GM19467 (cell line): ENCODE measurements around the gene CKMT2.

ENCODE experiments used
- ATAC-seq: cut with Tn5 transposase; IDR thresholded peaks from one replicate; pipeline ENCODE4 v1.9.1; 2021; ENCODE audit warnings: mild to moderate bottlenecking, moderate library complexity; ENCODE audit not compliant: unreplicated experiment

Gene CKMT2

DNA sequence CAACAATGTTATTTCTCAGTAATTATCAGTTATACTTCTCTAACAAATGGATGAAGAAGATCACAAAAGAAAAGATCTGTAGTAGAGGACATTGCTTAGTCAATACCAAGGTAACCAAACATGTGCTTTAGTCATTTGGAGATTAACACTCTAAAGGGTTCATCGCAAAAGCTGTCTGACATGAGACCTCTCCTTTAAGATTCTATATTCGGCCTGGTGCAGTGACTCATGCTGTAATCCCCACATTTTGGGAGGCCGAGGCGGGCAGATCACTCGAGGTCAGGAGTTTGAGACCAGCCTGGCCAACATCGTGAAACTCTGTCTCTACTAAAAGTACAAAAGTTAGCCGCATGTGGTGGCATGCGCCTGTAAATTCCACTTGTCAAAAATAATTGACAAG is 18.3 kb upstream of the CKMT2 start:
- ATAC-seq = no peak

DNA sequence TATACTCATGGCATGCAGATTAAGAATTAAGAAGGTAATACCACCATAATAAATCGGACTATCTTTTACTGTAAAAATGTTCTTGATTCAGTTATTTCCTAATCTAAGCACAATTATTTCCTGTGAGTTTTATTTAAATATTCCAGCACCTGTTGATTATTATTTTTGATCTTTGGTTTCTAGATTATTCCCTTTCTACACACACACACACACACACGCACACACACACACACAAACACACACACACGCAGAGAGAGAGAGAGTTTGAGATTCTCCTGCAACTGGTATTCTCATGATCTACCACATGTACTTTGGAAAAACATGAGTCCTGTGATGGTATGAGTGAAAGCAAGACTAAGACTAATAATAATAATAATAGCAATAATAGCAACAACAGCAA is 17.0 kb upstream of the CKMT2 start:
- ATAC-seq = no peak

DNA sequence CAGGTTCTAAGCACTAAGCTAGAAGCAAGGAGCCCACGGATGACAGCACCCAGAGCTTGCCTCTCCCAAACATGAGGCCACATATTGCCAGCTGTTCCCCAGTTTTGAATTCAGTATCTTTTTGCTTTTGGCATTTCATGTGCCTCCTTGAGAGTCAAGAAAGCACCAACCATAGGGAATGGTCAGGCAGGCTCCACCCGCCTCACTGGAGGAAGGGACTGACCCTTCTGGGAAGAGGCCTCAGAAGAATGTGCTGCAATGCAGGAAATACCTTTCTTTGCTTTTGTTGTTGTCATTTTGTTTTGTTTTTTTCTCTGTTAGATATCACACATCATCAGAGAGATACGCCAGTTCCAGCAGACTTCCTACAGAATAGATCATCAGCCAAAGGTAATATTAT is 13.7 kb upstream of the CKMT2 start:
- ATAC-seq = no peak

DNA sequence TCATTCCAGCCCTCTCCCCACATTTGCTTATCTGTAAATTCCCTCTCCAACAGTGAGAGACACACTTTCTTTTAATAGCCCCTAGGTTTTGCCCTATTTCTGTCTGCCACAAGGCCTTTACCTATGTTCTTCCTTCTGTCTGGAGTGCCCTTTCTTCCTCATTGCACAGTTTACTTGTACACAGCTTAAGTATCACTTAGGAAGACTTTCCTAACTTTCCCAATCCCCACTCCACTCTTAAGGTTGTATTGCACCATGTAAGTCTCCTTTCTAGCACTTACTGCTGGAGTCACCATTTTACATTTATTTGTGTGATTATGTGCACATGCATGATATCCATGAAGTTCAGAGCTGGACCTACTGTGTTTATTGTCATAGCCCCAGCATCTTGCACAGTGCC is 10.8 kb upstream of the CKMT2 start:
- no peak for ATAC-seq

DNA sequence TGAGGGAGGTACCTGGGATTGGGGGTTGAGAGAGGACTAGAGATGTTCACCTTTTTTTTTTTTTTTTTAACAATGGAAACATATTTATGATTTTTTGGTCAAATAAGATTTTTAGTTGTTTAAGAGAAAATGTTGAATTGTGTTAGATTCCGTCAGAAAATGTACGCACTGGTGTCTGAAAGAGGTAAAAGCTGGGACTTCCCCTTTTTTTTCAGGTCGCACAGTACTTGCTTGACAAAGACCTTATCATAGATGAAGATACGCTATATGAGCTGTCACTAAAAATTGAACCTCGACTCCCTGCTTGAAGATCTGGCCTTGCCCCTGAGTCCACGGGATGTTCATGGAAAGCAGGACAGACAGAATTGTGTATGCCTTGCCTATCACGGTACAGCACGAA is 7.7 kb upstream of the CKMT2 start:
- ATAC-seq = no peak

DNA sequence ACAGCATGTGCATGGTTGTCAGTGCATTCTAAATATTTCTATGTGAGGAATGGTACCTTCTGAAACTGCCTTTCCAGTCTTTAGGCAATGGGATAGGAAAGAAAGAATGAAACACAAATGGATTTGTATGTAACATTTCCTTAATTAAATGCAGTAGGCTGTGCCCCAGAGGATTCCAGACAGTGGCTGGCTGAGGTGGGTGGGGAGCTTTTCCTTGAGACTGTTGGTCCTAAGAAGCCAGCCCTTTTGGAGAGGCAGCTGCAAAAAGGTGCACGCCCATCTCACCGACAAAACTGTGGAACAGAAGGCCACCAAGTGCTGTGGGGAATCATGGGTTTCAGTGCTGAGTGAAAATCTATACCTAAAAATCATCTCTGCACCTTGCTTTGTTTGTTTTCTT is 6.8 kb upstream of the CKMT2 start:
- no peak for ATAC-seq

DNA sequence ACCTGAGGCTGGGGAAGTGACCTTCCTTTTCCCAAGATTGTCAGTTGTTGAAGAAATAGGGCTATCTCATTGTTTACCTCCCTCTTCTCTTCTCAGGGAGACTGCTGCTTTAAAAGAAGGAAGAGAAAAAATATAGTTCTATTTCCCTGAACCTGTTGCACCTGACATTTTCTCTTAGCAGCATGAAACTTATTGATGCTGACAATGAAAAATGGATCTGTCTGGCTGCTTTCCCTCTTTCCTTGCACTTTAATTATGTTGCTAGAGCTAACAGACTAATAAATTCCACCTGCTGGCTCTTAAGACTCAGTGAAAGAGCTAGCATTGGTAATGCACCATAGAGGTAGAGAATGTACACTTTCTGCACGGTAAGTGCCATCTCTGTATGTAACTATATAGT is 6.2 kb upstream of the CKMT2 start:
- ATAC-seq = no peak

DNA sequence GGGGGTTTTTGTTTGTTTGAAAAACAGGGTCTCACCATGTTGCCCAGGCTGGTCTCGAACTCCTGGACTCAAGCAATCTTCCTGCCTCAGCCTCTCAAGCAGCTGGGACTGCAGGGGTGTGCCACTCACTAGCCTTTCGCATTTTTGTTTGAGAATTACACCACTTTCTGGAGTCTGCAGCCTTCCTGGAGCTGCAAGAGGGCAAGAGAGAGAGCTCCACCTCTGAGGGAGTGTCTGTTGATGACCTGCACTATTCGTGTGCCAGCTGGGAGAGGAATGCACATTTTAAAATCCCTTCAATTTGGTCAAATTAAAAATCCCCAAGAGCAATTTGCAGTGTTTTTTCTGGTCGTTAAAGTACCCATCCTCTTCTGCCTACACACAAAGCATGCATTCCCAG is 5.0 kb upstream of the CKMT2 start:
- no peak for ATAC-seq

DNA sequence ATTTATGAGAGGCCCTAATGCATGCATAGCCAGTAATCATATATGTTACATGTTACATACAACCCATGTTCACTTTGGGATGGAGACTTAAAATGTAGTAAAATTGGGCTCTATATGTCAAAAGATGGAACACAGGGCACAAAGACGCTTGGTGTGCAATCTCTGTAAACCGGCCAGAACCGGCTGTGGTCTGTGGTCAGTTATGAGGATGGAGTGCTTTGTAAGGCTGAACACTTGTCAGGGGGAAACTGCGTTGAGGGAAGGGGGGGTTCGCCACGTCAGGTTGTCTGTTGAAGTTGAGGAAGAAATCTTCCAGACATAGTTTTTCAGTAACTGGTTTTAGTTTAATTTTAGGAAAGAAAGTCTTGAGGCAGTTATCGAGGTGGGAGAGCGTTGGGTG is 2.7 kb upstream of the CKMT2 start:
- no peak for ATAC-seq

DNA sequence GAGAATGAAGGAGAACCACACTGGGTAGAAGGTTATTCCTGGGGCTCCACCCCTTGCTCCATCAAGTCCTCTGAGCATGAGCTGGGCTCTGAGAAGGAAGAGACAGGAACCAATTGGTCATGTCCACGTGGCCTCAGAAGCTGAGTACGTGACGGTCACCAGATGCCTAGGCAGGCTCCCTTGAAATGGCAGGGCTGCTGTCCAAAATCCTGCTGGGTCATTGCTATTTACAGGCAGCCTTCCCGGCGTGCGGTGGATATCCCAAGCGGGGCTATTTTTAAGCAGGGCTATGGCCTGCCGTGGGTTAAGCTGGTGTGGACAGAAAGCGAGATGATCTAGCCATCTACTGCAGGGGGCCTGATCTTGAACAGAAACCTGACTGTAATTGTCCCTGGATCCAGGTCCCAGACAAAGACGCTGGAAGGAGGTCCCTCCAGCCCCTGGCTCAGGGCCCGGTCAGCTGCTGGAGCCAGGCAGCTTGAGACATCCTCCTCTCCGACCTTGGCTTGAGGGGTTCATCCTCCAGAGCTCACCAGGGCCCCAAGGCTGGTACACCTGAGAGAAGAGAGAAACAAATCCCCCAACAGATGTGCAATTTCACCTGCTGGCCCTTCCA is 550 bp upstream of the CKMT2 start:
- ATAC-seq = no peak

DNA sequence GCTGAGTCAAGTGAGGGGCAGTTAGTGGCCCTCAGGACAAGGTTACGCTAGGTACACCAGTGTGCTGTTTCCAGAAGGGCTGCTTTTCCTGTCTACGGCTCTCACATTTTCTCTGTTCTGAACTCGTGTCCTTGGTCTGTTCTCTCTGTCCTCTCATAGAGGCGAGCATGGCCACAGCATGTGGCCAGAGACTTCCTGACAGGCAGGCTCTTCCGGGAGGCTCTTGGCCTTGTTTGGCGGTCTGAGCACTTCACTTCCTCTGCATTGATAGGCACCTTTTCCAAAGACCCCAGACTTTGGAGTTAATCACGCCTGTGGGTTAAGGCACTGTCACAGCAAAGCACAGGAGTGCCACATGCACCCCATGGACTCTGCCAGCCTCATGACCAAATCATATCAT is 1.2 kb downstream of the CKMT2 start:
- no peak for ATAC-seq

DNA sequence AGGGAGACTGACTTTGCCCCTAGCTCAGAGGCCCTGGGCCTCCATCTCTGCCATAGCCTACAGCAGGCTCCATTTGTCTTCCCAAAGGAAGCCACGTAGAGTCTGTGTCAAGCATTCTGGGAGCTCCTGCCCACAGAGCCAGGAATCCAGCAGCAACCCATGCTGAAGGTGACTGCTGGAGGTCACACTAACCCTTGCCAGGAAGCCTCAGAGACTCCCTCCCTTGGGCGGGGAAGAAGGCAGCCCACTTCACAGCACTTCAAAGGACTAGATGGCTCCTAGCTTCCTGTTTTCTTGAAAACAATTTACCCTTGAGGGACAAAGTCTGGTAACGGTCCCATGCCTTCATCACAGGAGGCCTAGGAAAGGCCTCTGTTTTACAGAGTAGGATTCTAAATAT is 1.7 kb downstream of the CKMT2 start:
- ATAC-seq = no peak

DNA sequence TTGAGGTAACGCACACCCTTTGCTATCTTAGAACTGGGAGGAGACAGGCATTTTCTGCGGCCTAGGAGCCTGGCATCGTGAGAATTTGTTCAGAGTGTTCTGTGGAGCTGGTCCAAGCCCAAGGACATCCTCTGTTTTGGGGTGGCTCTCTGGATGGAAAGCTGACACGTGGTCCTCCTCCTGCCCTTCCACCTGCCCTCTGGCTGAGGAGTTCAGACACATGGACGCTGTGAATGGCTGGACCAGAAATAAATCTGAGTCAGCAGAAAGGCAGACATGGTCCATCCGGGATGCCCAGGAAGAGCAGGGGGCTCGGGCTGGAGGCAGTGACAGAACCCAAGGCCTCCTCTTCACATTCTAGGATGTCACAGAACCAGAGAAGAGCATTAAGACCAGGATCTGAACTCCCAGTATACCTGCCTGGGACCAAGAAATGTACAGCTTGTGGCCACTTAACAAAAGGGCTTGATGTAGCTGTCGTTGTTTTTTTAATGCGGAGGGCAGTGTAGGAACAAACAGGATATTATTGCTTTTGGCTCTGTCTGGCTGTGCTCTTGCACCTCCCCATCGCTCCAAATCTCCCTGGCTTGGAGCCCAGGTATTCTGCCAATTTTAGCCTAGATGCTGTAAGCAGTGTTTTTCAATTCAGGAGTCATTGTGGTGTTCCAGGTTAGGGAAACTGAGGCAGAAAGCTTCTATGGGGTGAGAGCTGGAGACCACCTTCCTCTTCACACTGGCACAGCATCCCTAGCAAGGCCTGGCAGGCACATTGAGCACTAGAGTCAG is 2.4 kb downstream of the CKMT2 start:
- ATAC-seq = no peak

DNA sequence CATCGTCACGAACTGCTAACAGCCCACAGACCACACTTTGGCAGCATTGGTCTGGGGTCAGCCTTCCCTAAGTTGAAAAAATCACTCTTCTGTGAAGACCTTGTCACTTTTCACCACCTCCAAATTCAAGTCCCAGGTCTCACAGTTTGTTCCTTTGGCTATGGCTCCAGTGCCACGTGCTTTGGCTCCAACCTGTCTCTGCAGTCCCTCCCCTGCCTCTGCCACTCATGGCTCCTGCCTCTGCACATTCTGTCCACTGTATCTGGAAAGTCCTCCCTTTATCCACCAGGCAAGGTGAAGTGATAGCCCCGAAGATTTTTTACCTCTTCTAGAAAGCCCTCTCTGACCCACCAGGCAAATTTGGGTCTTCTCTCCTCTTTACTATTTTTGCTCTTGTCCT is 5.3 kb downstream of the CKMT2 start:
- ATAC-seq = no peak

DNA sequence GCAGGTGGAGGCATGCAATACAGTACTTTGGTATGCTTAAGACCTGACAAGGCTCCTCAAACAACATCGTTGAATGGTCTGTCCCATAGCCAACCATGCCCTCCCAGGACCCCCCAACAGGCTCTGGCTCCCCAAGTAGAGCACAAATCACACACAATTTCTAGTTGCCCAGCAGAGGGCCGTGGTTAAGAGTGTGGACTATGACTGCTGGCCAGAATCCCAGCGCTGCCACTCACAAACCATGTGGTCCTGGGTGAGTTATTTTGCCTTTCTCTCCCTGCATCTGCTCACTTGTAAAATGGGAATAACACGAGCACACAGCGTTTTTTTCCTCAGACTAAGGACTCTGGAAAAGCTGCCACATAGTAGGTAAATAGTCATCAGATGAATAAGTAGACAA is 6.5 kb downstream of the CKMT2 start:
- ATAC-seq = no peak

DNA sequence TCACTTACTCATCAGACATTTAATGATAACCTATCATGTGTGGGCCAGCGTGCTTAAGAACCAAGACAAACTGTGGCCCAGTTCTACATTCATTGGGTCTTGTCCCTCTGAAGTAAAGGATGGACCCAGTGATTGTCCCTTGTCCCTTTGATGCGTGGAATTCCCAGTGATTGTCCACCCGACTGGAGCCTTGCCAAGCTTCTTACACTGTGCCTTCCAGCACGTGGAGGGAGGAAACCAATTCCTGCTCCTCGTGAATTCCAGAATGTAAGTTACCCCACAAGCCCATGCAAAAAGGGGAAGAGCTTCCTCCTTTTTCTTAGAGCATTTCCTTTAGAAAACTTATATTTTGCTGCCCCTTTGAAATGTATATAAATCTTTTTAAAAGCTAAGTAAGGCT is 7.9 kb downstream of the CKMT2 start:
- no peak for ATAC-seq

DNA sequence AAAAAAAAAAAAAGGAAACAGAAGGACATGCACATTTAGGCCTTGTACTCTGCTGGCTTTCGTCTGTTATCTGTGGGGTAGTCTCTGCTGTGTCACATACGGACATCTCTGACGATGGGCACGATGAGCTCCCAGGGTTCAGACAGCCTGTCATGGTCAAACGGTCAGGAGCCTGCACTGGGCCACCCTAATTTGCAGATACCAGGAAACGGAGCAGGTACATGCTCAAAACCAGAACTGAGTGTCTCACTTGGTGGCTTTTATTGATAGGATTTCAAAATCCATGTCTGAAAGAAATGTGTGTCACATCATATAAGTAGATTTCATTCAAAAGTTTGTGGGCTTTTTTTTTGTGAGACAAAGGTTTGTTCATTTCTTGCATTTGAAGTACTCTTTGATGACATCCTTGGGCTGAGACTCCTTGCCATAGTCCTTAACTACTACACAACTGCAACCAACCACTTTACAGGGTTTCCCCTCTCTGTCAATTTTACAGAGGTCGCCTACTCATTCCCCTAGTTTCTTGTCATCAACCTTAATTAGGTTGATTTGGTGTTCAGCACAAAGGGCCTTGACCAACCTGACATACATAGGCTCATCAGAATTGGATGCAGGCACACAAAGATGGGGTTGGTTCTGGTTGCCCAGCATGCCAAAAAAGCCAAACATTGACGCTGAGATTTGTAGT is 9.0 kb downstream of the CKMT2 start:
- no peak for ATAC-seq

DNA sequence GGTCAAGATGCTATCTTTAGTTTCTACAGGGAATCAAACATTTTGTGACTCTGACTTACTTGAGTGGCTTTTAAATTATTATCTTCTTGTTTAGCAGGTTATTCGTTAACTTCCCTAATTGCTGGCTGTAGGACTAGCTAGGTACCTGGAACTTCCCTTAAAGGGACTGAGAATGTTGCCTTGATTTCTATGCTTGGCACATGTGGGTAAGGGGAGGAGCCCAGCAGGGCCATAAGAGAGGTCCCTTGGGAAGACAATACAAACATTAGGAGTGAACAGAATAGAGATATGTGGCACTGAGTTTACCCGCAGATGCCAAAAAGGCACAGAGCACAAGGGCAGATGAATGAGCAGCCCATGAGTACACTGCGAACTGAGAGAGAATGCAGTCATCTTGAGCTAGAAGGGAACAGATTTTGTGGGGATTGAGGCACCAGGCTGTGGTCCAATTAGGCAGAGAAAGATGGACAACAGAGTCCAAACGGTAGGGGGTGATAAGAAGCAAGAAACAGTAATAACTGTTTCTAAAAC is 9.8 kb downstream of the CKMT2 start:
- no peak for ATAC-seq

DNA sequence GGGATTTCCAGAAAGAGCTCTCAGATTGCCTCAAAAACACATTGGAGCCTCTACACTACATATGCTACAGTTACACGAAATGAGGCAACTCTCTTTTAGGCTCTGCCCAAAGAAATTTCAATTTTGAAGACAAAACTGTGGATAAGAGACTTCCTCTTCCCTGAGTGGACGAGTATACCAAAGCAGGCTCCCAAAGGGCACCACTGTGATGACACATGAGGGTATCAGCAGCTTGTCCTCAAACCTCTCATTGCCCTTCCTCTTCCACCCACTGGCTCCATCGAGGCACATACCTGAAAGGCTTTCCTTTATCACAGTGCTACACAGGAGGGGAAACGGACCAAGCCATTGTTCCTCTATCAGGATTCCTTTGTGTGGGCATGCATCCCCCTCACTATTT is 11.3 kb downstream of the CKMT2 start:
- ATAC-seq = no peak

DNA sequence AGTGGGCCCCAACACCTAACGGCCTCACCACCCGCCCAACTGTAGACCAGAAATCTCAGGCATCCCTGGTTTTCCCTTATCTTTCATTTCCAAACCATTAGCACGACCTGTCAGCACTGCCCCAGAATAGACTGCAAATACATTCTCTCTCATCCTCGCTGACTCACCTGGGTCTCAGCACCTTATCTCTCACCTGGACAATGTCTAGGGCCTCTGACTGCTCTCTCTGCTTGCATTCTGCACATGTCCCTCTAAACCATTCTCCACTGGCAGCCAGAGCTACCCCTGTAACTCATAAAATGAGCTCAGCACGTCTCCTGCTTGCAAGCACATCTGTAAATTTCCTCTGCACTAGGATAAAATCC is 12.7 kb downstream of the CKMT2 start:
- no peak for ATAC-seq

DNA sequence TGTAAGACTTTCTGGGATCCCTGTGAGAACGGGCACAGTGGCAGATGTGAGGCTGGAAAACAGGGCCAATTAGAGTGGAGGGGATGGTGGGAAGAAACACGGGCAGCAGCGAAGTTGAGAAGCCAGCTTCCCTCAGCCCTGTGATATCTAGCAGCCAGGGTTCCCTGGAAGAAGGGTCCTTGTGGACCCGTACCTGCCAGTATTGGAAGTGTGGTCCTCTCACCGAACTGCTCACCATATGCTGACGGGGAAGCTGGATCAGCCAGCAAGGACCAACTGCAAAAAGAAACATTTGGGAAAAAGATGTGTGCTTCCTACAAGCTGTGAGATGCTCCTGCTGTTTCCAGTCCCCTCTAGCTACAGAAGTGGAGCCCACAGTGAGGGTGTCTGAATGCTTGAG is 13.6 kb downstream of the CKMT2 start:
- no peak for ATAC-seq

DNA sequence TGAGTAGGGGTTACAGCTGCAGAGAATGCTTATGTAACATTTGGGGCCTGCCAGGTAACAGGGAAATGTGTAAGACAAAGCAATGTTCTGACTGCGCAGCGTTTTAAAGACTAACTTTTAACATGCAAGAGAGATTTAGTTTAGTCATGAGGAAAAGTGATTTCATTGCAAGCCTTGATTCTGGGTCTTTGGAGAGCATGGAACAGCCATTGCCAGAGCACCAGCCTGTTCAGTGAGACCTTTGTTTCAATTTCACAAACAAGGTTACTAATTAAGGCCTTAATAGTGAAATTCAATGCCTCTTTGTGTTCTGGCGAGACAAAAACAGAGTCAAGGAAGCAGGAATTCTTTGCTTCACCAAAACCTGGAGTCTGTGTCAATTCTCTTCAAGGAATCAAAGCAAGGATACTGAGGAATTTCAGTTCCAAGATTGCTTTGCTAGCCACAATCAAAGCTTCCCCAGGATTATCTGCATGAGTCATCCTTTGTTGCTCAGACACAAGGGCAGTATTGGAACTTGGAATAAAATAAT is 14.4 kb downstream of the CKMT2 start:
- no peak for ATAC-seq
